DMS53 (cell line): ENCODE measurements around the gene GNG7.
"Not testable (repeated sequence)": the region's sequence is repeated elsewhere in the genome, so short reads cannot be mapped to it uniquely, and the experiment has no call there.

Experiments
- DNase-seq: peaks from one replicate; lab custom pipeline; 2025; lab: John Stamatoyannopoulos, UW

The GNG7 gene

GRCh38 chr19:2550431-2551171, 151.9 kb downstream of the GNG7 start:
- peak; percentile 86 for DNase-seq

DNA sequence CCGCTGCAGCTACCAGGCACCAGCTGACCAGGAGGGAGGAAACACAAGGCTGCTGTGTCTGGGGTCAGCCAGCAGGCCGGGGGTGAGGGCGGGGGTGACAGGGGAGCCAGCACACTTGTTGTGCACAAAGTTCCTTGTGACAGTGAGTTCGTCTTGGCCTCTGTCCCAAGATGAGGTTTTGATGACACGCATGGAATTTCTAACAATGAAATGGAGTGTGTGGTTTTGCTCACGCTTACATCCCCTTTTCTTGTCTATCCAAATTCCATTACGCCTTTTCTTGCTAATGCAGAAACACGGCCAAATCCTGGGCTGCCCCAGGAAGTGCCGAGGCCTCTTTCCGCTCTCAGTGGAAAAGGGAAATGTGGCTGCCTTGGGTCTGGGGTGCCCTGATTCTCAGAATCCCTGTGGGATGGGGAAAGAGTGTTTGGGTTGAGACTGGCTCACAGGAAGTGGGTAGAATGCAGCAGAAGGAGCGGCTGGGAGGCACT, 152.7 kb downstream of the GNG7 start:
- DNase-seq, result no peak

DNA sequence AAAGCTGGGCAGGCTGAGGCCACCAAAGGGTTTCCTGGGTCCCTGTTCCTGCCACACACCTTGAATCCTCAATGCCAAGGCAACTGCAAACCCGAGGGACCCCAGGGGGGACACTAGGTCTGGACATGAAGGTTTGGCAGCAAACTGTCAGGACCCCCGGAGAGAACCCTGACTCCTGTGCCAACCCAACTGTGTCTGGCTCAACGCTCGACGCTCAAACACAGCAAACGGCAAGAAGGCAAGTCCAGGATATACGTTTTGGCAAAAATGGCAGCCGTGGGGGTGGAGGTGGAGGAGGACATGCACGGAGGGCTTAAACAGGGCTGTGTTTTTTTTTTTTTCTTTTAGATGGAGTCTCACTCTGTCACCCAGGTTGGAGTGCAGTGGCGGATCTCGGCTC, 153.5 kb downstream of the GNG7 start:
- no peak for DNase-seq

DNA sequence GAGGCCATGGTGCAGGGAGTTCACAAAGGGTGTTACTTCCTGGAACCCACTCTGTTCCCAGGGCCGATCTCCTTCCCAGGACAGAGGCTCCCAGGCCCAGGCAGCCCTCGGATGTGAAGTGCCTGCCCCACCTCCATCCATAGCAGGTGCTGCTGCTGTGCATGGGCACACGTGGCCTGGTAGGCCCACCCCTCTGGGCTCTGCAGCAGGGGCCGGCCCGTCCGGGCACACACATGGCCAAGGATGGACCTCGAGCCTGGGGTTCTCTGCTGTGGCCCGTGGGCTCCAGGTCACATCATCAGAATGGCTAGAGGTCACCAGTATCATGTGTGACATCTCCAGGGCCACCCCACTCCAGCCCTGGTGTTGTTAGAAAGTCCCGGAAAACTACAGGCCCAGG, 154.8 kb downstream of the GNG7 start:
- DNase-seq, result no peak

GRCh38 chr19:2547033-2547680, 155.3 kb downstream of the GNG7 start:
- DNase-seq, result no peak

GRCh38 chr19:2546128-2547032, 156.1 kb downstream of the GNG7 start:
- peak; percentile 67 for DNase-seq

DNA sequence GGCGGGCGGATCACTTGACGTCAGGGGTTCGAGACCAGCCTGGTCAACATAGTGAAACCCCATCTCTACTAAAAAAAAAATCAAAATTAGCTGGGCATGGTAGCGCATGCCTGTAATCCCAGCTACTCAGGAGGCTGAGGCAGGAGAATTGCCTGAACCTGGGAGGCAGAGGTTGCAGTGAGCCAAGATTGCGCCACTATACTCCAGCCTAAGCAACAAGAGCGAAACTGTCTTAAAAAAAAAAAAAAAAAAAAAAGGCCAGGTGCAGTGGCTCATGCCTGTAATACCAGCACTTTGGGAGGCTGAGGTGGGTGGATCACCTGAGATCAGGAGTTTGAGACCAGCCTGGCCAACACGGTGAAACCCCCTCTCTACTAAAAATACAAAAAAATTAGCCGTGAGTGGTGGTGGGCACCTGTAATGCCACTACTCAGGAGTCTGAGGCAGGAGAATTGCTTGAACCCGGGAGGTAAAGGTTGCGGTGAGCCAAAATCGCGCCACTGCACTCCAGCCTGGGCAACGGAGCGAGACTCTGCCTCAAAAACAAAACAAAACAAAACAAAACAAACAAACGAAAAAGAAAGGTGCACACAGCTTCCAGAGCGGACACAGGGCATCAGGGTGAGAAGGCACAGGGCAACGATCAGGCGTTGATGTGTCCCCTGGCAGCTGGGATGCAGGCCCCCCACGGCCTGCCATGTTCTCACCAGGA, 156.9 kb downstream of the GNG7 start:
- not testable (repeated sequence) for DNase-seq

DNA sequence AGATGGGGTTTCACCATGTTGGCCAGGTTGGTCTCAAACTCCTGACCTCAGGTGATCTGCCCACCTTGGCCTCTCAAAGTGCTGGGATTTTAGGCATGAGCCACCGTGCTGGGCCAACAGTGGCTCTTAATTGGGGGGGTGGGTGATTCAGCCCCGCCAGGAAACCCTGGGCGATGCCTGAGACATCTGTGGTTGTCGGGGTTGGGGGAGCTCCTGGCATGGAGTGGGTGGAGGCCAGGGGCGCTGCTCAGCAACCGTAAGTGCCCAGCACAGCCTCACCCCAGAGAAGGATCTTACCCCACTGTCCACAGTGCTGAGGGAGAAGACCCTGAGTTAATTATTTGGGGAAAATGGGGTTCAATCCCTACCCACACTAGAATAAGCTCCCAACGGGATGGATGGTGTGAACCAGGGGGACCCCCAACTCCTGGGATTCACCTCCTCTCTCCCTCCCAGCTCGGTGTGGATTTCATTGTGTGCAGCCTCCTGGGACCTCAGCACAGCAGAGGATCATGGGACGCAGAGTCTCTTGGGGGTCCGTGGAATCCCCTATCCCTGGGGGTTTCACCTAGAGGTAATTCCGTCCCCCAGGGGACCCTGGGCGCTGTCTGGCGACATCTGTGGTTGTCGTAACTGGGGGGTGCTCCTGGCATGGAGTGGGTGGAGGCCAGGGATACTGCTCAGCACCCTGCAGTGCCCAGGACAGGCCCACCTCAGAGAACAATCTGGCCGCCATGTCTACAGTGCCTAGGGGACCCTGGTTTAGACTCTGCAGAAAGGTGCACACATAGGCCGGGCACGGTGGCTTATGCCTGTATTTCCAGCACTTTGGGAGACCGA, 157.7 kb downstream of the GNG7 start:
- DNase-seq, result no peak

DNA sequence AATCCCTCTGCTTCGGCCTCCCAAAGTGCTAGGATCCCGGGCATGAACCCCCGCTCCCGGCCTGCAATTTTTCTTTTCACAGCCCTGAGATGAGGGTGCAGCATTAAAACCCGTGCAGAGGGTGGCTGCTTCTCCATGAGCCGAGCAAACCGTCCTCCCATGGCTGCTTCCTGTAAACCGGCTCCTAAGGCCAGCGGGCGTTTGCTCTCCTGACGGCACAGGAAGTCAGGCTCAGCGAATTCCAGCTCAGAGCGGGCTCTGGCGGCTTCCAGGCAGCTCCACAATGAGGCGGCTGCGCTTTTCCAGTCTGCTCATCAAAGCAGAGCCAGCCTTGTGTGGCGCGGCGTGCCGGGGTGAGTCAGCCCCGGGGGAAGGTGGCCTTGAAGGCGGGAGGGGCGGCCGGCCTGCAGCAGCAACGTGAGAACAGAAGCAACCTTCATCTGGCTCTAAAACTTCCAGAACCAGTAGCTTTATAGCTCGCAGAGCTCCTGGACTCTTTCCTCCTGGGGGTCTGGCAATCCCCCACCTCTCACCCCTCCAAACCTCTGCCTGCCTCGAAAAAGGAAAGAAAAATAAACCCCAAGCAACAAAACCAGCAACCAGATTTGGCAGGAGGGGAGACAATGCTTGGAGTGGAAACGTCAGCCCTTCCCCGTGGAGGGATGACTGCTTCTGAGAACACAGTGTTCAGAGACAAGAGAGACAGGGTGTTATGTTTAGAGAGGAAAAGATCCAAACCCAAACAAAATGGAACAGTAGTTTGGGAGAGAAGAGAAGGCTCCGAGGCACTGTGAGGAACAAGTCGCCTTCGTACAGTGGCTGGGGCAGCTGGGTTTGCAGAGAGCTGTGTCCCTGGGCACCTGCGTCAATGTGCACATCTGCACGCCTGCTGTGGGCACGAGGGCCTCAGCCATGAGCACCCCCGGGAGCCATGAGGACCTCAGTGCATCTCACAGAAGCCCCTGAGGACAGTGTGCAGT, 158.7 kb downstream of the GNG7 start:
- DNase-seq, result peak; percentile 94

- DNase-seq, result not testable (repeated sequence)
Observed at GRCh38 chr19:2543072-2543462, 159.4 kb downstream of the GNG7 start.

DNA sequence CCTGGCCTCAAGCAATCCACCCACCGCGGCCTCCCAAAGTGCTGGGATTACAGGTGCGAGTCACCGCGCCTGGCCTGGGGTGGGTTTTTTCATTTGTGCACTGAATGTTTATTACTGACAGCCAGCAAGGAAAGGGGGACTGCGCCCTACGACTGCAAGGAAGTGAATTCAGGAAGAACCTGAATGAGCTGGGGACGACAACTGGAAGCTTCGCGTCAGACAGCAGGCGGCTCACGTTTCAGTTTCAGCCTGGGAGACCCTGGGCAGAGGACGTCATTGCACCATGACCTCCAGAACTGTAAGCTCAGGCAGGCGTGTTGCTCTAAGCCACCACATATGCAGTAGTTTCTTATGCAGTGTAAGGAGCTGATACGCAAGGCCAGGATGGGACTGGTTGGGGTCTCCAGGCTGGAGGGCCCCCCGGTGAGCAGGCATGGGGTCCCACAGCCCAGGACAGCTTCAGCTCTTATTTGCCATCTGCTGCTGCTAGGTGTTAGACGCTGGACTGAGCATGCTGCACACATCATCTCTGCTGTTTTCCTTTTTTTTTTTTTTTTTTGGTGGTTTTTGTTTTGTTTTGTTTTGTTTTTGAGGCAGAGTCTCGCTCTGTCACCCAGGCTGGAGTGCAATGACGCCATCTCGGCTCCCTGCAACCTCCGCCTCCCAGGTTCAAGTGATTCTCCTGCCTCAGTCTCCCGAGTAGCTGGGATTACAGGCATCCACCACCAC, 160.0 kb downstream of the GNG7 start:
- no peak for DNase-seq

GRCh38 chr19:2540646-2541454, 161.6 kb downstream of the GNG7 start:
- peak; percentile 72 for DNase-seq

- no peak for DNase-seq
Observed at GRCh38 chr19:2540251-2540645, 162.2 kb downstream of the GNG7 start.

GRCh38 chr19:2538096-2538757, 164.3 kb downstream of the GNG7 start:
- no peak for DNase-seq

DNA sequence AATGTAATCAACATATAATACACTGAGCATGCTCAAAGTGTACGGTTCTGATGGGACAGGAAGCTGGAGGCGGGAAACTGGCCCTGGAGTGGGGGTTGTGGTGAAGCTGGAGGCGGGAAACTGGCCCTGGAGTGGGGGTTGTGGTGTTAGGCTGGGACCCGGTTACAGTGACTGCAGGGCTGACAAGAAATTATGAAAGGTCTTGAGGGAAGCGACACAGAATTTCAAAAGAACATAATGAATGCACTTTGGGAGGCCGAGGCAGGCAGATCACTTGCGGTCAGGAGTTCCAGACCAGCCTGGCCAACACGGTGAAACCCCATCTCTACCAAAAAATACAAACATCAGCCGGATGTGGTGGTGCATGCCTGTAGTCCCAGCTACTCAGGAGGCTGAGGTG, 164.9 kb downstream of the GNG7 start:
- not testable (repeated sequence) for DNase-seq

GRCh38 chr19:2536461-2536860, 166.0 kb downstream of the GNG7 start:
- DNase-seq, result no peak

GRCh38 chr19:2534423-2535013, 168.0 kb downstream of the GNG7 start:
- peak; percentile 23 for DNase-seq
